ENCODE data around the gene TMEM106C.

TMEM106C gene

GRCh38 chr12:48002773-48003218 lies 39.4 kb downstream of the TMEM106C start:
- peak; percentile 76 for DNase-seq
- Mint-ChIP-seq H3K4me1 (peaks cover 77% of the 10 kb centered on the region), H3K36me3 (ENCODE audit: low read depth) (peaks cover 28% of the 10 kb centered on the region), H3K27me3 (ENCODE audit: low read depth, poor library complexity) (peaks cover 31% of the 10 kb centered on the region), H3K4me3 (peak overlapping the region; percentile 93), H3K9me3 (no peaks in the 10 kb centered on the region), H3K27ac (peak overlapping the region; percentile 89)
- no peak for TF ChIP-seq CTCF (IDR thresholded peaks at IDR 0.05)

- H3K27ac Mint-ChIP-seq = peak overlapping the region; percentile 89
- H3K9me3 Mint-ChIP-seq = no peaks in the 10 kb centered on the region
- TF ChIP-seq CTCF (IDR thresholded peaks at IDR 0.05) = no peak
- H3K36me3 Mint-ChIP-seq (ENCODE audit: low read depth) = peaks cover 21% of the 10 kb centered on the region
- H3K4me3 Mint-ChIP-seq = peak overlapping the region; percentile 93
- H3K27me3 Mint-ChIP-seq (ENCODE audit: low read depth, poor library complexity) = peaks cover 37% of the 10 kb centered on the region
- peaks cover 78% of the 10 kb centered on the region for H3K4me1 Mint-ChIP-seq
- DNase-seq = peak; percentile 53
Measured at GRCh38 chr12:48003226-48004052, 40.0 kb downstream of the TMEM106C start.

GRCh38 chr12:48004053-48004941 lies 40.9 kb downstream of the TMEM106C start, which contains the start of gene COL2A1:
Gene COL2A1, minus strand, starts transcription at chr12:48004476. Its CDS starts 155 bp downstream, at chr12:48004321.
- H3K27ac Mint-ChIP-seq = peak within 1 kb of the TSS; percentile 89
- no peaks in the 10 kb centered on the region for H3K9me3 Mint-ChIP-seq
- peaks cover 73% of the 10 kb centered on the region for H3K4me1 Mint-ChIP-seq

GRCh38 chr12:48005001-48005749 lies 41.8 kb downstream of the TMEM106C start:
- H3K36me3 Mint-ChIP-seq (ENCODE audit: low read depth) = peaks cover 4% of the 10 kb centered on the region
- H3K9me3 Mint-ChIP-seq = no peaks in the 10 kb centered on the region
- peak; percentile 46 for DNase-seq
- H3K4me1 Mint-ChIP-seq = peaks cover 70% of the 10 kb centered on the region
- peak overlapping the region; percentile 87 for H3K27ac Mint-ChIP-seq
- H3K27me3 Mint-ChIP-seq (ENCODE audit: low read depth, poor library complexity) = peaks cover 45% of the 10 kb centered on the region
- H3K4me3 Mint-ChIP-seq = peak overlapping the region; percentile 93
- TF ChIP-seq CTCF (IDR thresholded peaks at IDR 0.05) = no peak

More at GRCh38 chr12:48004053-48004941, 40.9 kb downstream of the TMEM106C start, which contains the start of gene COL2A1:
- Mint-ChIP-seq H3K4me3 (peak within 1 kb of the TSS; percentile 93), H3K27me3 (ENCODE audit: low read depth, poor library complexity) (peaks cover 42% of the 10 kb centered on the region), H3K36me3 (ENCODE audit: low read depth) (peaks cover 13% of the 10 kb centered on the region)
- DNase-seq = peak; percentile 88
- TF ChIP-seq CTCF (IDR thresholded peaks at IDR 0.05) = no peak

GRCh38 chr12:48005750-48006021 lies 42.3 kb downstream of the TMEM106C start:
- Mint-ChIP-seq H3K27me3 (ENCODE audit: low read depth, poor library complexity) (peaks cover 48% of the 10 kb centered on the region), H3K27ac (peak overlapping the region; percentile 87)

More at GRCh38 chr12:48005750-48006021, 42.3 kb downstream of the TMEM106C start:
- no peak for TF ChIP-seq CTCF (IDR thresholded peaks at IDR 0.05)
- Mint-ChIP-seq H3K9me3 (no peaks in the 10 kb centered on the region), H3K4me1 (peaks cover 70% of the 10 kb centered on the region), H3K4me3 (peak overlapping the region; percentile 93), H3K36me3 (ENCODE audit: low read depth) (no peaks in the 10 kb centered on the region)
- no peak for DNase-seq

Data from nephron progenitor cell (in vitro differentiated cells).